ENCODE results near the gene KDM4C.

Gene KDM4C

DNA sequence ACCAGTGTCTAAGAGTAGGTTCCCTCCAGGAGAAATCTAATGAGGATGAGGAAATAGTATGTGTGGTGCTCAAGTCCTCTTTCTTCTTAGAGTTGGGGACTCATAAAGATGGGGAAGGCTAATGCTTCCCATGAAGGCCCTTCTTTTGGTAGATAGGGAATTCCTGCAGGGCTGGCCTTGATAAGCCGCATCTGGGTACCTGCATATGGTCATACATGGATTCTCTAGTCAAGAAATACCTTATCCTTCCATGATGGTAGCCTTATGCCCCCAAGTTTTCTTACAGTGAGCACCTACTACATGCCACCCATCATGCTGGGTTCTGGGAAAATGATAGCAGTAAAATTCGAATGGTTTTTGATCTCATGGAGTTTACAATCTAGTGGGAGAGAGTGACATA lies 382.6 kb downstream of the KDM4C start:
- Histone ChIP-seq H3K9me3 (ENCODE audit: low read length) (no peaks in the 10 kb centered on the region), H4K20me1 (ENCODE audit: insufficient read depth, low read length) (no peaks in the 10 kb centered on the region), H3F3A (ENCODE audit: insufficient read depth, low read length) (no peaks in the 10 kb centered on the region), H3K27ac (ENCODE audit: low read depth, low read length, poor library complexity, severe bottlenecking) (no peak overlapping the region), H3K4me2 (ENCODE audit: low read length) (no peak overlapping the region), H3K79me2 (ENCODE audit: insufficient read depth, low read length) (no peaks in the 10 kb centered on the region), H3K9me2 (ENCODE audit: low read depth, low read length) (no peaks in the 10 kb centered on the region), H3K4me3 (ENCODE audit: low read depth, low read length, poor library complexity, severe bottlenecking) (no peak overlapping the region), H3K36me3 (ENCODE audit: insufficient read depth, low read length) (peaks cover 9% of the 10 kb centered on the region; the same call in 1 of the 2 replicates), H3K9ac (ENCODE audit: low read length) (no peak overlapping the region), H3K27me3 (ENCODE audit: insufficient read depth, low read length) (no peaks in the 10 kb centered on the region), H3K4me1 (ENCODE audit: insufficient read depth, low read length, severe bottlenecking) (no peaks in the 10 kb centered on the region), H2AFZ (ENCODE audit: low read length) (no peak overlapping the region)
- TF ChIP-seq EZH2 (IDR thresholded peaks at IDR 0.05; ENCODE audit: borderline replicate concordance, low read length) = no peak
- TF ChIP-seq, protein P1, sequence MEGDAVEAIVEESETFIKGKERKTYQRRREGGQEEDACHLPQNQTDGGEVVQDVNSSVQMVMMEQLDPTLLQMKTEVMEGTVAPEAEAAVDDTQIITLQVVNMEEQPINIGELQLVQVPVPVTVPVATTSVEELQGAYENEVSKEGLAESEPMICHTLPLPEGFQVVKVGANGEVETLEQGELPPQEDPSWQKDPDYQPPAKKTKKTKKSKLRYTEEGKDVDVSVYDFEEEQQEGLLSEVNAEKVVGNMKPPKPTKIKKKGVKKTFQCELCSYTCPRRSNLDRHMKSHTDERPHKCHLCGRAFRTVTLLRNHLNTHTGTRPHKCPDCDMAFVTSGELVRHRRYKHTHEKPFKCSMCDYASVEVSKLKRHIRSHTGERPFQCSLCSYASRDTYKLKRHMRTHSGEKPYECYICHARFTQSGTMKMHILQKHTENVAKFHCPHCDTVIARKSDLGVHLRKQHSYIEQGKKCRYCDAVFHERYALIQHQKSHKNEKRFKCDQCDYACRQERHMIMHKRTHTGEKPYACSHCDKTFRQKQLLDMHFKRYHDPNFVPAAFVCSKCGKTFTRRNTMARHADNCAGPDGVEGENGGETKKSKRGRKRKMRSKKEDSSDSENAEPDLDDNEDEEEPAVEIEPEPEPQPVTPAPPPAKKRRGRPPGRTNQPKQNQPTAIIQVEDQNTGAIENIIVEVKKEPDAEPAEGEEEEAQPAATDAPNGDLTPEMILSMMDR (IDR thresholded peaks at IDR 0.05; ENCODE audit: low read length) = no peak

DNA sequence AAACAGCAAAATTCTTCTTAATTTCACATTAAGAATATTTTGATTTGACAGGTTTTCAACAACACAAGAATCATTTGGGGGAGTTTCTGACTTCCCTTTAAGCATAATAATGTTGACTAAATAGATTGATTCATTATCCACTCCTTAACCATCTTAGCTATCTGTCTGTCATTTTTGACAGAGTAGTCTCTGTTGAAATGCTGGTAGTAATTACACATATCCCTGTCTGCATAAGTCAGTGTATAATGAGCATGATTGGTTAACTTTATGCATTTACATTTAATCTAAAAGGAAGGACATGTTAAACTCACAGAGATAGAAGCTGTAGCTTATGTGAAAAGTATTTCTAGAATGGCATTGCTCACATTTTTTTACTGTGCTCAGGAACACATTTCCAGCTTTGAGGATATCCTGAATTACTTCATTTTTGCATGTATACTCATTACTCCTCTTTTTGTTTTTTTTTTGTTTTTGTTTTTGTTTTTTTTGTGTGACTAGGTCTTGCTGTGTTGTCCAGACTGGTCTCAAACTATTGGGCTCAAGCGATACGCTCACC lies 385.9 kb downstream of the KDM4C start:
- H2AFZ ChIP-seq (ENCODE audit: low read length) = no peak overlapping the region
- H3F3A ChIP-seq (ENCODE audit: insufficient read depth, low read length) = no peaks in the 10 kb centered on the region
- H3K9me2 ChIP-seq (ENCODE audit: low read depth, low read length) = no peaks in the 10 kb centered on the region
- no peaks in the 10 kb centered on the region for H3K9me3 ChIP-seq (ENCODE audit: low read length)
- no peak overlapping the region for H3K9ac ChIP-seq (ENCODE audit: low read length)
- H3K4me2 ChIP-seq (ENCODE audit: low read length) = no peak overlapping the region
- no peaks in the 10 kb centered on the region for H4K20me1 ChIP-seq (ENCODE audit: insufficient read depth, low read length)
- H3K4me3 ChIP-seq (ENCODE audit: low read depth, low read length, poor library complexity, severe bottlenecking) = no peak overlapping the region
- TF ChIP-seq EZH2 (IDR thresholded peaks at IDR 0.05; ENCODE audit: borderline replicate concordance, low read length) = no peak
- TF ChIP-seq, protein P1 (IDR thresholded peaks at IDR 0.05; ENCODE audit: low read length) = no peak
- no peaks in the 10 kb centered on the region for H3K4me1 ChIP-seq (ENCODE audit: insufficient read depth, low read length, severe bottlenecking)
- no peak overlapping the region for H3K27ac ChIP-seq (ENCODE audit: low read depth, low read length, poor library complexity, severe bottlenecking)
- H3K27me3 ChIP-seq (ENCODE audit: insufficient read depth, low read length) = no peaks in the 10 kb centered on the region
- H3K79me2 ChIP-seq (ENCODE audit: insufficient read depth, low read length) = no peaks in the 10 kb centered on the region
- peaks cover 13% of the 10 kb centered on the region for H3K36me3 ChIP-seq (ENCODE audit: insufficient read depth, low read length)

DNA sequence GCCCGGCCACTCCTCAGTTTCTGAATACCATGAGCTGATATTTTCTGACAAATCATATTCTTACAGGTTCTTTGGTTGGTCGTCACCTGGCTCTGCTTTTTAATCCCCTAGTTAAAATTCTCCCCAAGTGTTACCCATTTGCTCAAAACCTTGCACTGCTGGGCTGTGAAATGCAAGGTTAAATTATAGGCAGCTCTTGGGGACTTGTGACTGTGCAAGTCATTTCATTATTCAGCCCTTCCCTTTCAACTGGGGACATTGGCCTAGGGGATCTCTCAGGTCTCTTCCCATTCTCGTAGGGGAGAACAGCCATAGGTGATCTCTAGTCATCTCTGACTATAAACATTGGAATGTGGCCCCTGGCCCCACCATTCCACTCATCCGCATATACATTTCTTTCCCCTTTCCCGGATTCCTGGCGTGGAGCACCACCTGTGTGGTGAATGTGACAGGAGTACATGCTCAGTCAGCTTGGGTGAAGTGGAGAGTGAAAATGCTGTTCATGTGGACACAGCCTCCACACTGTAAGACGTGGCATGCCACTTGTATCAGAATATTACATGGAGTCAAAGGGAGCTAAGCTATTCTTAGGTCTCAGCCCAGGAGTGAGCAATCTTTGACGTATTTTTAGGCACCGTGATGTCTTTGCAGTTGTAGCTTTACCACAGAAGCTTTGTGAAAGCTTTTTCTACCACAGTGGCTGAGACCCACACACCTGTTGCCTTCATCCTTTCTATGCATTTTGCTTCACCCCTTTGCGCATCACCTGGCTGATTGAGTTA lies 386.7 kb downstream of the KDM4C start:
- H3F3A ChIP-seq (ENCODE audit: insufficient read depth, low read length) = no peaks in the 10 kb centered on the region
- no peak overlapping the region for H3K9ac ChIP-seq (ENCODE audit: low read length)
- H3K79me2 ChIP-seq (ENCODE audit: insufficient read depth, low read length) = no peaks in the 10 kb centered on the region
- H3K27me3 ChIP-seq (ENCODE audit: insufficient read depth, low read length) = no peaks in the 10 kb centered on the region
- H3K4me1 ChIP-seq (ENCODE audit: insufficient read depth, low read length, severe bottlenecking) = no peaks in the 10 kb centered on the region
- H4K20me1 ChIP-seq (ENCODE audit: insufficient read depth, low read length) = no peaks in the 10 kb centered on the region
- peaks cover 14% of the 10 kb centered on the region for H3K36me3 ChIP-seq (ENCODE audit: insufficient read depth, low read length)
- H3K9me2 ChIP-seq (ENCODE audit: low read depth, low read length) = no peaks in the 10 kb centered on the region
- H3K9me3 ChIP-seq (ENCODE audit: low read length) = no peaks in the 10 kb centered on the region
- no peak overlapping the region for H2AFZ ChIP-seq (ENCODE audit: low read length)
- H3K4me2 ChIP-seq (ENCODE audit: low read length) = no peak overlapping the region
- H3K4me3 ChIP-seq (ENCODE audit: low read depth, low read length, poor library complexity, severe bottlenecking) = no peak overlapping the region
- TF ChIP-seq EZH2 (IDR thresholded peaks at IDR 0.05; ENCODE audit: borderline replicate concordance, low read length) = no peak
- TF ChIP-seq, protein P1 (IDR thresholded peaks at IDR 0.05; ENCODE audit: low read length) = no peak
- H3K27ac ChIP-seq (ENCODE audit: low read depth, low read length, poor library complexity, severe bottlenecking) = no peak overlapping the region
